GM12865 (cell line): Measurements from ENCODE around the gene TRDMT1.

Experiments
- DNase-seq: peaks from one replicate; pipeline ENCODE4 v3.0.0; 2010; ENCODE audit warnings: low read depth
- H3K4me3 ChIP-seq: 2 replicates; pipeline ENCODE4 v1.5.1; 2011; ENCODE audit warnings: mild to moderate bottlenecking, low read depth, low read length, control low read depth
- TF ChIP-seq, protein P1 (sequence below): IDR thresholded peaks from 2 replicates; pipeline ENCODE4 v1.5.1; 2011; ENCODE audit warnings: low read length, control low read depth, low read depth, inconsistent platforms; ENCODE audit not compliant: insufficient read depth; ENCODE audit errors: missing control alignments

The TRDMT1 gene

DNA sequence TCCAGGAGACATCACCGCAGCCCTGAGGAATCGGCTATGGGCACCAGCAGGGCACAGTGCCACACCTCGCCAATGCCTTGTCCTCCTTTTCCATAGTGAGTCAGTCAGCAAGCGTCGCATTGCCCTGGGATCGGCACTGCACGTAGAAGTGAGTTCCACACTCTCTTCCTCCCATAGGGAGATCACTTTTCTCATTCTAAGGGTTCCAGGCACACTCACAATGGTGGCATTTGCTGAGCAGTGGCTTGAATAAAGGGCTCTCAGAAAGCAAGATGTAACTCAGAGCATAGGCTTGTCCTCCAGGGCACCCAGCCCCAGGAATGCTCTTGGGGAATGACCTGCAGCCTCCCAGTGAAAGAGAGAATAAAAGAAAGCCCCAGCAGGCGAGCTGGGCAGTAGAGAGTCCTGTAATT lies 25.4 kb upstream of the TRDMT1 start:
- no peak for DNase-seq
- TF ChIP-seq, protein P1, sequence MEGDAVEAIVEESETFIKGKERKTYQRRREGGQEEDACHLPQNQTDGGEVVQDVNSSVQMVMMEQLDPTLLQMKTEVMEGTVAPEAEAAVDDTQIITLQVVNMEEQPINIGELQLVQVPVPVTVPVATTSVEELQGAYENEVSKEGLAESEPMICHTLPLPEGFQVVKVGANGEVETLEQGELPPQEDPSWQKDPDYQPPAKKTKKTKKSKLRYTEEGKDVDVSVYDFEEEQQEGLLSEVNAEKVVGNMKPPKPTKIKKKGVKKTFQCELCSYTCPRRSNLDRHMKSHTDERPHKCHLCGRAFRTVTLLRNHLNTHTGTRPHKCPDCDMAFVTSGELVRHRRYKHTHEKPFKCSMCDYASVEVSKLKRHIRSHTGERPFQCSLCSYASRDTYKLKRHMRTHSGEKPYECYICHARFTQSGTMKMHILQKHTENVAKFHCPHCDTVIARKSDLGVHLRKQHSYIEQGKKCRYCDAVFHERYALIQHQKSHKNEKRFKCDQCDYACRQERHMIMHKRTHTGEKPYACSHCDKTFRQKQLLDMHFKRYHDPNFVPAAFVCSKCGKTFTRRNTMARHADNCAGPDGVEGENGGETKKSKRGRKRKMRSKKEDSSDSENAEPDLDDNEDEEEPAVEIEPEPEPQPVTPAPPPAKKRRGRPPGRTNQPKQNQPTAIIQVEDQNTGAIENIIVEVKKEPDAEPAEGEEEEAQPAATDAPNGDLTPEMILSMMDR: no peak
- no peak overlapping the region for H3K4me3 ChIP-seq

DNA sequence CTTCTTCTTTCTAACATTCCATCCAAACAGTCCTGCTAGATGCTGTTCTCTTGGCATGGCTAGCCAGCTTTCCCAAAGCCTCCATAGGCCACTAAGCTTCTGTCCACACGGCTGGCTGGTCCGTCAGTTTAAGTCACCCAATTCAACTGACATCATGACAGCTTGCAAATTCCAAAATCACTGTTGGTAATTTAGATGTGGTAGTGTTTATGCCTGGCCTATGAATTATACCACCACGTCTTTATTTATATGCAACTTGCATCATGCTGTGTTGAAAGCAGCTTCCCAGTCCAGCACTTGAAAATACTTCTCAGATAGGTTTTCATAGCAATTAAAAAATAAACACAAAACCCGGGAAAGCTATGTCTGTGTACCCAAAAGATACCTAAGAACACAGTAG lies 24.3 kb upstream of the TRDMT1 start:
- H3K4me3 ChIP-seq: no peak overlapping the region
- TF ChIP-seq, protein P1: no peak
- DNase-seq: no peak

DNA sequence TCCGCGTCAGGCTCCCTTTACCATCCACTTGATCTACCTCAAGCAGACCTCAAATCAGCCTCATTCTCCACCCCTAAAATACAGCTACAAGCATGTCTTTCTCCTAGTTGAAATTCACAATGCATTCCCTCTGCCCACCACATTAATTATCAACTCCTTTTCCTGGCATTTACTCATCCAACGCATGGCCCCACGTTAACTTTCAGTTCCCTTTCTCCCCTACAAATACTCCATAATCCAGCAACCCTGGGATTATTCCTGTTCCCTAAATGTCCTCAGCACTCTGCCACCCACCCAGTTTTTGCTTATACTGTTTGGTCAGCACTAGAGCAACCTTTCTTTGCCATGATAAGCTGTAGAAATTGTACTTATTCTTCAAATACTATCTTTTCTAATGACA lies 20.9 kb upstream of the TRDMT1 start:
- TF ChIP-seq, protein P1: no peak
- H3K4me3 ChIP-seq: no peak overlapping the region

DNA sequence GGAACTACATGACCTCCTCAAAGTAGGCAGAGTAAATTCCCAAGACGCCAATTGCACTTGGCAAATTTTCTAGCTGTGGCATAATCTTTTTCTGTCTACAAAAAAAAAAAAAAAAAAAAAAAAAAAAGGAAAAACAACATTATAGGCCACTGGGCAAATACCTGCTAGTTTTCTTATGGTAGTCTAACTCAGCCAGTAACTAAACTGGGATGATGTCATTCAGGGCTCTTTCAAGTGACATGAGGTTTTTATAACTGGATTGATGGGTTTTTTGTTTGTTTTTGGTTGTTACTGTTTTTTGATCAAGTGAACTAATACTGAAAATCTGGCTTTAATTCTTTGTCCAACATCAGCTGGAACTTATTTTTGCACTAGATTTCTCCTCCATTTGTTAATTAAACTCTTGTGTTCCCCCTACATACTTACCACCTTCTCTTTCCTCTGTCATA lies 19.2 kb upstream of the TRDMT1 start:
- no peak for DNase-seq
- TF ChIP-seq, protein P1: no peak
- no peak overlapping the region for H3K4me3 ChIP-seq

More for the DNA sequence above, 20.9 kb upstream of the TRDMT1 start:
- DNase-seq: no peak

DNA sequence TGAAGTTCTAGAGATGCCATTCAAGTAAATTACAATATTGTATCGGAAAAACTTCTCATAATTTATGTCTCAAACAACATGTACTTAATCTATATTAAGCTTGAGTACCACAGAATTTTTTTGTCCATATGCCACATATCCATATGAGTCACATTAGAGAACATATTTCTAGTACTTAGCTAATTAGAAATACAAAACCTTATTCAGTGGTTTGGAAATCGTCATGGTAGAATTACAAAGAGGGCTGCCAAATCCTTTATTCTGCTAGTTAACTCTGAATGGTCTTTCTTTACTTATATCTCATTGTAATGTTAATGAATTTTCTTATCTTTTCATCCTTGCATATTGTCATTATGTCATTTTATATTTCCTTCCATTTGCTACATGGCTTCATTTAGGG lies 17.6 kb upstream of the TRDMT1 start:
- no peak overlapping the region for H3K4me3 ChIP-seq
- TF ChIP-seq, protein P1: no peak
- DNase-seq: no peak

DNA sequence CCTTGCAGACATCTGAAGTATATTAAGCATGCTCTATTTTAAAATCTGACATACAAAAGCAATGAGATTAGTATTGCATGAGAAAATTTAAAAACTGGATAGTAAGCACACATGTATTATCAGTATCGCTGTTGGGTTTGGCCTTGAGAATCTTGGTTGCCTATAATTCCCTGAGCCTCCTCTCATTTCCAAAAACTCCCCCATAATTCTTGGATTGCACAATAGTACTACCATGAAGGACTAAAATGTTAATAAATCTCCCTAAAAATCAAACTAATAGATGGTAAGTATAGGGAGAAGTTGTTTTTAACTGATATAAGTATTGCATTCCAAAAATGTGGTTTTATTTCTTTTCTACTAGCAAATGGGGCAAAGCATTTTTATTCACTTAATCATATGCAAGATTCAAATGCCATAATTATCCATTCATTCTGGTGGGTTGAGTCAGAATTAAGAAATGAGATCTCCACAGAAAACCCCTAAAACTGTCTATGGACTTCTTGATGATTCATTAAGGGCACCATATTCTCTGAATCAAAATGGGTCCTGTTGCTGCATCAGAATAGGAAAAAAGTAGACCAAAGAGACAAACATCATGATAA lies 16.3 kb upstream of the TRDMT1 start:
- no peak overlapping the region for H3K4me3 ChIP-seq
- TF ChIP-seq, protein P1: no peak
- DNase-seq: no peak

DNA sequence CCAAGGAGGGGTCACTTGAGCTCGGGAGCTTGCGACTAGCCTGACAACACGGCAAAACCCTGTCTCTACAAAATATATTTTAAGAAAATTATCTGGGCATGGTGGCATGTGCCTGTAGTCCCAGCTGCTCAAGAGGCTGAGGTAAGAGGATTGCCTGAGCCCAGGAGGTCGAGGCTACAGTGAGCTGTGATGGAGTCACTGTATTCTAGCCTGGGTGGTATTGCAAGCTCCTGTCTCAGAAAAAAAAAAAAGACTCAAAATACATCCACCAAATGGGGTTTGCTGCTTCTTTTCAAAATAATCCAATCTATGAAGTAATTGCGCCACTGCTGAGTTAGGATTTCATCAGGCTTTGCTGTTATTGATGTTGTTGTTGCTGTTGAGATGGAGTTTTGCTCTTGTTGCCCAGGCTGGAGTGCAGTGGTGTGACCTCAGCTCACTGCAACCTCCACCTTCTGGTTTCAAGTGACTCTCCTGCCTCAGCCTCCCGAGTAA lies 15.5 kb upstream of the TRDMT1 start:
- TF ChIP-seq, protein P1: no peak
- no peak for DNase-seq
- H3K4me3 ChIP-seq: no peak overlapping the region
